ENCODE results near the gene NIPA2. TPM values are rescaled to one million over a fixed set of nuclear protein-coding genes. Genes with fewer than 3 reads are reported as not detected.

The NIPA2 gene
- total and polyA plus RNA-seq, 5 donors from 2014 or later = 39.6 to 66.4 (median 56.8) TPM

GRCh38 chr15:22856659-22857058 lies 18.2 kb downstream of the NIPA2 start:
- peaks cover 44% of the 10 kb centered on the region for H3K36me3 Mint-ChIP-seq
- DNase-seq = no peak
- H3K4me1 ChIP-seq (ENCODE audit: control insufficient read depth, insufficient read depth, low read length, poor library complexity, severe bottlenecking) = no peaks in the 10 kb centered on the region
- H3K36me3 ChIP-seq (ENCODE audit: control insufficient read depth, insufficient read depth, low read length) = peaks cover 63% of the 10 kb centered on the region
- H3K27ac Mint-ChIP-seq = no peak overlapping the region
- no peak overlapping the region for H3K27ac ChIP-seq (ENCODE audit: insufficient read depth, low read length, poor library complexity, severe bottlenecking)
- ATAC-seq (ENCODE audit: low read depth in 2 of 2) = no peak
- H3K9me3 Mint-ChIP-seq = no peaks in the 10 kb centered on the region
- no peak overlapping the region for H3K4me3 ChIP-seq (ENCODE audit: low read depth, low read length)
- H3K4me3 Mint-ChIP-seq = no peak overlapping the region
- no peaks in the 10 kb centered on the region for H3K27me3 ChIP-seq (ENCODE audit: control insufficient read depth, insufficient read depth, low read length)
- peaks cover 0 to 16% (median 7%) of the 10 kb centered on the region in 4 donors for H3K4me1 Mint-ChIP-seq
- no peaks in the 10 kb centered on the region for H3K27me3 Mint-ChIP-seq
- H3K9me3 ChIP-seq (ENCODE audit: control insufficient read depth in 2 of 2, low read length in 2 of 2) = no peaks in the 10 kb centered on the region

GRCh38 chr15:22861161-22861560 lies 22.7 kb downstream of the NIPA2 start:
- DNase-seq (no peak), ATAC-seq (ENCODE audit: low read depth in 2 of 2) (no peak)
- Histone ChIP-seq H3K36me3 (ENCODE audit: control insufficient read depth, insufficient read depth, low read length) (peaks cover 67% of the 10 kb centered on the region), H3K4me1 (ENCODE audit: control insufficient read depth, insufficient read depth, low read length, poor library complexity, severe bottlenecking) (no peaks in the 10 kb centered on the region), H3K4me3 (ENCODE audit: low read depth, low read length) (no peak overlapping the region), H3K27ac (ENCODE audit: insufficient read depth, low read length, poor library complexity, severe bottlenecking) (no peak overlapping the region), H3K27me3 (ENCODE audit: control insufficient read depth, insufficient read depth, low read length) (no peaks in the 10 kb centered on the region), H3K9me3 (ENCODE audit: control insufficient read depth in 2 of 2, low read length in 2 of 2) (no peaks in the 10 kb centered on the region)
- Mint-ChIP-seq H3K36me3 (peaks cover 52% of the 10 kb centered on the region), H3K4me3 (no peak overlapping the region), H3K27ac (no peak overlapping the region), H3K27me3 (no peaks in the 10 kb centered on the region), H3K9me3 (peaks cover 0 to 1% (median 0%) of the 10 kb centered on the region in 7 donors), H3K4me1 (peaks cover 6 to 15% (median 8%) of the 10 kb centered on the region in 4 donors)

- no peaks in the 10 kb centered on the region for H3K9me3 ChIP-seq (ENCODE audit: control insufficient read depth in 2 of 2, low read length in 2 of 2)
- Mint-ChIP-seq H3K4me3 (no peak overlapping the region), H3K27me3 (no peaks in the 10 kb centered on the region), H3K36me3 (peaks cover 55% of the 10 kb centered on the region), H3K9me3 (peaks cover 0 to 1% (median 0%) of the 10 kb centered on the region in 7 donors), H3K4me1 (peaks cover 6 to 15% (median 7%) of the 10 kb centered on the region in 4 donors), H3K27ac (peak overlapping the region in 2 of 3 donors; percentile 8 to 71)
- H3K27me3 ChIP-seq (ENCODE audit: control insufficient read depth, insufficient read depth, low read length) = no peaks in the 10 kb centered on the region
- no peak overlapping the region for H3K4me3 ChIP-seq (ENCODE audit: low read depth, low read length)
- no peak for ATAC-seq (ENCODE audit: low read depth in 2 of 2)
- no peak overlapping the region for H3K27ac ChIP-seq (ENCODE audit: insufficient read depth, low read length, poor library complexity, severe bottlenecking)
- H3K4me1 ChIP-seq (ENCODE audit: control insufficient read depth, insufficient read depth, low read length, poor library complexity, severe bottlenecking) = no peaks in the 10 kb centered on the region
- peaks cover 74% of the 10 kb centered on the region for H3K36me3 ChIP-seq (ENCODE audit: control insufficient read depth, insufficient read depth, low read length)
- no peak for DNase-seq
Observed at GRCh38 chr15:22863356-22863755, 24.9 kb downstream of the NIPA2 start.

- Mint-ChIP-seq H3K36me3 (peaks cover 42% of the 10 kb centered on the region), H3K27me3 (no peaks in the 10 kb centered on the region), H3K4me3 (no peak overlapping the region), H3K4me1 (peaks cover 4 to 9% (median 7%) of the 10 kb centered on the region in 4 donors), H3K9me3 (peaks cover 0 to 1% (median 0%) of the 10 kb centered on the region in 7 donors), H3K27ac (peak overlapping the region in 1 of 3 donors; percentile 53)
- Histone ChIP-seq H3K9me3 (ENCODE audit: control insufficient read depth in 2 of 2, low read length in 2 of 2) (no peaks in the 10 kb centered on the region), H3K4me3 (ENCODE audit: low read depth, low read length) (no peak overlapping the region), H3K27me3 (ENCODE audit: control insufficient read depth, insufficient read depth, low read length) (no peaks in the 10 kb centered on the region), H3K36me3 (ENCODE audit: control insufficient read depth, insufficient read depth, low read length) (peaks cover 67% of the 10 kb centered on the region), H3K27ac (ENCODE audit: insufficient read depth, low read length, poor library complexity, severe bottlenecking) (no peak overlapping the region), H3K4me1 (ENCODE audit: control insufficient read depth, insufficient read depth, low read length, poor library complexity, severe bottlenecking) (no peaks in the 10 kb centered on the region)
- DNase-seq (no peak), ATAC-seq (ENCODE audit: low read depth in 2 of 2) (no peak)
Observed at GRCh38 chr15:22866079-22866478, 27.6 kb downstream of the NIPA2 start.

GRCh38 chr15:22867886-22868285 lies 29.4 kb downstream of the NIPA2 start:
- H3K27ac ChIP-seq (ENCODE audit: insufficient read depth, low read length, poor library complexity, severe bottlenecking) = no peak overlapping the region
- peaks cover 0 to 7% (median 2%) of the 10 kb centered on the region in 4 donors for H3K4me1 Mint-ChIP-seq
- ATAC-seq (ENCODE audit: low read depth in 2 of 2) (no peak), DNase-seq (no peak)
- no peaks in the 10 kb centered on the region for H3K4me1 ChIP-seq (ENCODE audit: control insufficient read depth, insufficient read depth, low read length, poor library complexity, severe bottlenecking)
- H3K4me3 ChIP-seq (ENCODE audit: low read depth, low read length) = no peak overlapping the region
- H3K36me3 Mint-ChIP-seq = peaks cover 31% of the 10 kb centered on the region
- H3K9me3 ChIP-seq (ENCODE audit: control insufficient read depth in 2 of 2, low read length in 2 of 2) = no peaks in the 10 kb centered on the region
- no peak overlapping the region for H3K27ac Mint-ChIP-seq
- no peak overlapping the region for H3K4me3 Mint-ChIP-seq
- no peaks in the 10 kb centered on the region for H3K27me3 Mint-ChIP-seq
- no peaks in the 10 kb centered on the region for H3K27me3 ChIP-seq (ENCODE audit: control insufficient read depth, insufficient read depth, low read length)
- no peaks in the 10 kb centered on the region for H3K9me3 Mint-ChIP-seq
- peaks cover 55% of the 10 kb centered on the region for H3K36me3 ChIP-seq (ENCODE audit: control insufficient read depth, insufficient read depth, low read length)

GRCh38 chr15:22868495-22868894 lies 30.0 kb downstream of the NIPA2 start:
- Histone ChIP-seq H3K36me3 (ENCODE audit: control insufficient read depth, insufficient read depth, low read length) (peaks cover 48% of the 10 kb centered on the region), H3K4me3 (ENCODE audit: low read depth, low read length) (no peak overlapping the region), H3K9me3 (ENCODE audit: control insufficient read depth in 2 of 2, low read length in 2 of 2) (no peaks in the 10 kb centered on the region), H3K4me1 (ENCODE audit: control insufficient read depth, insufficient read depth, low read length, poor library complexity, severe bottlenecking) (no peaks in the 10 kb centered on the region), H3K27me3 (ENCODE audit: control insufficient read depth, insufficient read depth, low read length) (no peaks in the 10 kb centered on the region), H3K27ac (ENCODE audit: insufficient read depth, low read length, poor library complexity, severe bottlenecking) (no peak overlapping the region)
- Mint-ChIP-seq H3K9me3 (no peaks in the 10 kb centered on the region), H3K27me3 (no peaks in the 10 kb centered on the region), H3K4me1 (peaks cover 0 to 4% (median 2%) of the 10 kb centered on the region in 4 donors), H3K4me3 (no peak overlapping the region), H3K27ac (peak overlapping the region in 1 of 3 donors; percentile 32), H3K36me3 (peaks cover 28% of the 10 kb centered on the region)
- ATAC-seq (ENCODE audit: low read depth in 2 of 2) (no peak), DNase-seq (no peak)

- Mint-ChIP-seq H3K4me1 (no peaks in the 10 kb centered on the region), H3K36me3 (peaks cover 24% of the 10 kb centered on the region), H3K9me3 (no peaks in the 10 kb centered on the region), H3K27me3 (no peaks in the 10 kb centered on the region), H3K27ac (peak overlapping the region in 2 of 3 donors; percentile 32 to 49), H3K4me3 (no peak overlapping the region)
- H3K36me3 ChIP-seq (ENCODE audit: control insufficient read depth, insufficient read depth, low read length) = peaks cover 44% of the 10 kb centered on the region
- DNase-seq = no peak
- no peaks in the 10 kb centered on the region for H3K4me1 ChIP-seq (ENCODE audit: control insufficient read depth, insufficient read depth, low read length, poor library complexity, severe bottlenecking)
- no peaks in the 10 kb centered on the region for H3K27me3 ChIP-seq (ENCODE audit: control insufficient read depth, insufficient read depth, low read length)
- no peak overlapping the region for H3K27ac ChIP-seq (ENCODE audit: insufficient read depth, low read length, poor library complexity, severe bottlenecking)
- ATAC-seq (ENCODE audit: low read depth in 2 of 2) = no peak
- no peak overlapping the region for H3K4me3 ChIP-seq (ENCODE audit: low read depth, low read length)
- no peaks in the 10 kb centered on the region for H3K9me3 ChIP-seq (ENCODE audit: control insufficient read depth in 2 of 2, low read length in 2 of 2)
Observed at GRCh38 chr15:22868928-22869327, 30.5 kb downstream of the NIPA2 start.

GRCh38 chr15:22869856-22870255 lies 31.4 kb downstream of the NIPA2 start:
- Histone ChIP-seq H3K4me3 (ENCODE audit: low read depth, low read length) (no peak overlapping the region), H3K27me3 (ENCODE audit: control insufficient read depth, insufficient read depth, low read length) (no peaks in the 10 kb centered on the region), H3K9me3 (ENCODE audit: control insufficient read depth in 2 of 2, low read length in 2 of 2) (no peaks in the 10 kb centered on the region), H3K4me1 (ENCODE audit: control insufficient read depth, insufficient read depth, low read length, poor library complexity, severe bottlenecking) (no peaks in the 10 kb centered on the region), H3K36me3 (ENCODE audit: control insufficient read depth, insufficient read depth, low read length) (peaks cover 37% of the 10 kb centered on the region), H3K27ac (ENCODE audit: insufficient read depth, low read length, poor library complexity, severe bottlenecking) (no peak overlapping the region)
- DNase-seq = no peak
- H3K27ac Mint-ChIP-seq = peak overlapping the region in 1 of 3 donors; percentile 38
- no peaks in the 10 kb centered on the region for H3K27me3 Mint-ChIP-seq
- no peaks in the 10 kb centered on the region for H3K9me3 Mint-ChIP-seq
- H3K36me3 Mint-ChIP-seq = peaks cover 20% of the 10 kb centered on the region
- ATAC-seq (ENCODE audit: low read depth in 2 of 2) = no peak
- no peaks in the 10 kb centered on the region for H3K4me1 Mint-ChIP-seq
- H3K4me3 Mint-ChIP-seq = no peak overlapping the region

Measured in CD4-positive, CD25-positive, alpha-beta regulatory T cell (primary cell).